H1 (cell line): ENCODE results near the gene MBP. TPM values are rescaled to one million over a fixed set of nuclear protein-coding genes. Genes with fewer than 3 reads are reported as not detected.

Source experiments
- BACH1 ChIP-seq: IDR thresholded peaks from 2 replicates; pipeline ENCODE4 v1.6.1; 2012; ENCODE audit warnings: low read length, improper control_type of control experiment
- BRCA1 ChIP-seq: IDR thresholded peaks from 2 replicates; pipeline ENCODE4 v1.6.1; 2012; ENCODE audit warnings: low read depth, low read length, improper control_type of control experiment
- CBX5 ChIP-seq: fragments of 300-800, 300-1000 bp; sonication (generic); IDR thresholded peaks from 2 replicates; pipeline ENCODE4 v1.7.1; 2016; ENCODE audit warnings: antibody characterized with exemption, low read length, low read depth
- MAX ChIP-seq: IDR thresholded peaks from 2 replicates; pipeline ENCODE4 v1.6.1; 2012; ENCODE audit warnings: inconsistent platforms
- SP2 ChIP-seq: IDR thresholded peaks from 2 replicates; pipeline ENCODE4 v1.6.1; 2012; ENCODE audit warnings: mild to moderate bottlenecking, low read length, inconsistent platforms
- polyA plus RNA-seq, 7 experiments: library from polyadenylated mRNA; depleted of rRNA in 3 of 7; stranded (reverse) in 5 of 7; unstranded in 2 of 7; fragments of >200 nt in 5 of 7; fragments of 200-250 nt in 2 of 7; gene quantifications; 1 replicate in 5 of 7; 2 replicates in 1 of 7; 4 replicates in 1 of 7; pipeline versions ENCODE4 v1.2.1 to v1.2.3, GENCODE V29; 2011 to 2013; ENCODE audit warnings: missing spikeins in 2 of 7, mixed read lengths in 2 of 7
- total RNA-seq: library from RNA; stranded (reverse); fragmentation: NEBNext Ultra II Directional; extraction: Animal tissue kit (Norgen Biotek cat#: 25700); gene quantifications from 2 replicates; pipeline ENCODE4 v1.2.1, GENCODE V29; 2021
- TF ChIP-seq, protein P1 (sequence below): IDR thresholded peaks from 2 replicates; pipeline ENCODE4 v1.6.1; 2011; ENCODE audit warnings: low read depth, mild to moderate bottlenecking, low read length; ENCODE audit not compliant: insufficient read depth

The MBP gene
- total and polyA plus RNA-seq, 2 of the 8 experiments (the other 6 are each of a cell fraction or from before 2014, with no cell fraction given): 7.7 to 19.2 TPM

GRCh38 chr18:76986406-76986805 lies 146.2 kb downstream of the MBP start (continued):
- TF ChIP-seq, protein P1, sequence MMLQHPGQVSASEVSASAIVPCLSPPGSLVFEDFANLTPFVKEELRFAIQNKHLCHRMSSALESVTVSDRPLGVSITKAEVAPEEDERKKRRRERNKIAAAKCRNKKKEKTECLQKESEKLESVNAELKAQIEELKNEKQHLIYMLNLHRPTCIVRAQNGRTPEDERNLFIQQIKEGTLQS: no peak
- TF ChIP-seq BACH1 (no peak), CBX5 (no peak), BRCA1 (no peak), SP2 (no peak), MAX (no peak)
